Measurements from ENCODE around the gene GFY. TPM values are rescaled to one million over a fixed set of nuclear protein-coding genes. Genes with fewer than 3 reads are reported as not detected.

The GFY gene
- total and polyA plus RNA-seq, 9 of the 15 experiments (the other 6 are each of a cell fraction or from before 2014, with no cell fraction given), result 0.06 to 0.40 (median 0.19) TPM; not detected in 3

GRCh38 chr19:49422407-49423070 is 2.6 kb upstream of the GFY start:
- Histone ChIP-seq H3K9ac (ENCODE audit: insufficient read depth in 1 of 2, low read depth in 2 of 2, low read length in 2 of 2) (peak overlapping the region; percentile 67 to 92), H3K9me1 (ENCODE audit: control insufficient read depth, insufficient read depth, low read length) (no peaks in the 10 kb centered on the region), H3K4me1 (replicated peaks in 1 of 2; ENCODE audit: control insufficient read depth in 2 of 2, insufficient read depth in 2 of 2, low read length in 2 of 2) (peaks cover 44 to 56% of the 10 kb centered on the region in 2 experiments), H3K9me3 (replicated peaks; ENCODE audit: control insufficient read depth, insufficient read depth, low read depth, low read length) (no peaks in the 10 kb centered on the region), H3K79me2 (ENCODE audit: control insufficient read depth, insufficient read depth, low read length) (no peaks in the 10 kb centered on the region), H4K20me1 (replicated peaks; ENCODE audit: control insufficient read depth, insufficient read depth, low read length) (no peaks in the 10 kb centered on the region), H3K27ac (ENCODE audit: extremely low read depth, low read depth, low read length) (peak overlapping the region; percentile 50; the same call in 2 of the 3 replicates), H3K4me3 (peak overlapping the region; percentile 9; the same call in 1 of the 2 replicates), H2AFZ (ENCODE audit: low read depth, low read length) (peak overlapping the region; percentile 98), H3K4me2 (ENCODE audit: insufficient read depth, low read length) (peak overlapping the region; percentile 78), H3K27me3 (ENCODE audit: control insufficient read depth in 2 of 2, insufficient read depth in 2 of 2, low read length in 2 of 2) (no peaks in the 10 kb centered on the region), H3K36me3 (ENCODE audit: control insufficient read depth, insufficient read depth, low read length) (no peaks in the 10 kb centered on the region)
- no TSS peak for BruUV-seq (replicated peaks)
- FAIRE-seq (peak; percentile 58), DNase-seq (ENCODE audit: extremely low read depth in 1 of 4, low spot score in 3 of 4) (peak; percentile 87 to 91 (median 90)), ATAC-seq (peak; percentile 90)
- 6% methylated on average over 57 of the region's 58 CpGs for WGBS (ENCODE audit: insufficient coverage, low coverage, missing lambda C conversion rate)
- CTCF ChIA-PET (ENCODE audit: low intra/inter-chr PET ratio), result no interaction called here
- intact Hi-C loops (cut with micrococcal nuclease), result loop anchor here (2.0 kb wide), 1 partner anchor 20 kb away; no protein-coding TSS in a partner anchor
- in situ Hi-C loops (cut with MboI), result no loop called here
- POLR2A ChIA-PET, result interaction anchor here (0.6 to 1.2 kb wide), 4 partner anchors 9 to 99 kb away, joined by 3 to 5 read pairs (median 4); no protein-coding TSS in a partner anchor
- TF ChIP-seq ZNF592 (IDR thresholded peaks at IDR 0.05) (peak; percentile 95), POLR2B (IDR thresholded peaks at IDR 0.05; ENCODE audit: low read depth, partially characterized antibody) (no peak), GTF2A2 (tag; IDR thresholded peaks at IDR 0.05) (no peak), GABPA (tag; conservative IDR thresholded peaks at IDR 0.05; ENCODE audit: low read depth) (peak; percentile 35; the same call in 1 of the 2 replicates), RBBP5 (IDR thresholded peaks at IDR 0.05; ENCODE audit: borderline replicate concordance, insufficient read depth, low read length, poor library complexity, severe bottlenecking) (no peak), TBP (optimal IDR thresholded peaks at IDR 0.05; ENCODE audit: low read depth, low read length) (no peak), ZNF133 (CRISPR knock-in tag; IDR thresholded peaks at IDR 0.05) (no peak), ELF2 (CRISPR knock-in tag; IDR thresholded peaks at IDR 0.05) (no peak), ZNF395 (CRISPR knock-in tag; IDR thresholded peaks at IDR 0.05) (no peak), FOXJ3 (CRISPR knock-in tag; IDR thresholded peaks at IDR 0.05) (no peak), THAP7 (CRISPR knock-in tag; IDR thresholded peaks at IDR 0.05) (no peak), CC2D1A (IDR thresholded peaks at IDR 0.05) (peak; percentile 19; the same call in 1 of the 2 replicates), PHB (CRISPR knock-in tag; IDR thresholded peaks at IDR 0.05) (no peak), ELF1 (tag; IDR thresholded peaks at IDR 0.05) (peak; percentile 78), KLF6 (CRISPR knock-in tag; IDR thresholded peaks at IDR 0.05; ENCODE audit: borderline replicate concordance) (peak; percentile 48; the same call in 1 of the 2 replicates)
